HCT116 (cell line): Measurements from ENCODE around the gene GPRC5B. TPM values are rescaled to one million over a fixed set of nuclear protein-coding genes. Genes with fewer than 3 reads are reported as not detected.

Experiments
- ATAC-seq: fragments of 200-7000 bp; cut with Tn5 transposase; 2 replicates; pipeline ENCODE4 v1.9.1; 2020; ENCODE audit warnings: mild to moderate bottlenecking, moderate library complexity
- BruUV-seq: library from RNA; stranded (reverse); fragments of 400-500 nt; replicated peaks from 2 replicates; lab custom pipeline; 2021; lab: Mats Ljungman, UMichigan
- CTCF ChIA-PET: fragments of 300-600 bp; sonication (Branson Sonifier 250); formaldehyde crosslinking; loops from one replicate; lab custom pipeline; 2021; ENCODE audit warnings: antibody characterized with exemption; lab: Charles Lee
- POLR2A ChIA-PET: fragments of 300-600, 350-600 bp; sonication (Branson Sonifier 250); formaldehyde crosslinking; loops from one replicate; lab custom pipeline; 2021; ENCODE audit warnings: antibody characterized with exemption; lab: Charles Lee
- RAD21 ChIA-PET, 2 experiments: fragments of 300-600 bp; sonication (Branson Sonifier 250); formaldehyde crosslinking; loops; one replicate each; lab custom pipeline; 2023; ENCODE audit warnings: low total read pairs in 2 of 2; ENCODE audit not compliant: uncharacterized antibody in 2 of 2, unreplicated experiment in 2 of 2, low non-redundant PET in 1 of 2; lab: Charles Lee
- DNase-seq: peaks from one replicate; pipeline ENCODE4 v3.0.0-alpha.2; 2010; ENCODE audit warnings: low read depth, low spot score
- H2AFZ ChIP-seq: fragments of 200-600 bp; shearing (Covaris generic), sonication (generic); 2 replicates; pipeline ENCODE4 v1.6.1; 2017; ENCODE audit warnings: low read depth, mixed run types, mixed read lengths, antibody characterized with exemption, low read length; ENCODE audit not compliant: poor library complexity, severe bottlenecking
- H3K27ac ChIP-seq: 2 replicates; pipeline ENCODE4 v1.5.1; 2012; ENCODE audit warnings: low read depth, low read length
- H3K27me3 ChIP-seq: fragments of 200-600 bp; sonication (generic); 2 replicates; pipeline ENCODE4 v1.6.1; 2016; ENCODE audit warnings: mixed run types, low read length, mixed read lengths; ENCODE audit not compliant: insufficient read depth
- H3K36me3 ChIP-seq, 2 experiments: fragments of 200-500 bp in 1 of 2; fragments of 200-600 bp in 1 of 2; sonication (Bioruptor generic) in 1 of 2; sonication (generic) in 1 of 2; 2 replicates each; pipeline versions ENCODE4 v1.5.1 to v1.6.1; 2014 to 2016; ENCODE audit warnings: low read length in 2 of 2, inconsistent platforms in 1 of 2, mixed read lengths in 1 of 2, mixed run types in 1 of 2; ENCODE audit not compliant: insufficient read depth in 2 of 2, control insufficient read depth in 1 of 2
- H3K4me1 ChIP-seq, 2 experiments: fragments of 200-600 bp in 1 of 2; sonication (generic) in 1 of 2; 2 replicates each; pipeline versions ENCODE4 v1.5.1 to v1.6.1; 2012 to 2017; ENCODE audit warnings: low read length in 2 of 2, inconsistent platforms in 1 of 2, mild to moderate bottlenecking in 1 of 2, mixed read lengths in 1 of 2, mixed run types in 1 of 2, moderate library complexity in 1 of 2; ENCODE audit not compliant: insufficient read depth in 2 of 2, control insufficient read depth in 1 of 2
- H3K4me2 ChIP-seq: fragments of 200-600 bp; sonication (generic); 2 replicates; pipeline ENCODE4 v1.6.1; 2017; ENCODE audit warnings: mixed run types, low read length, mixed read lengths
- H3K4me3 ChIP-seq, 2 experiments: fragments of 200-600 bp in 1 of 2; sonication (generic) in 1 of 2; replicated peaks in 1 of 2; 2 replicates each; pipeline ENCODE4 v1.5.1; 2011 to 2016; ENCODE audit warnings: low read length in 2 of 2, control low read depth in 1 of 2, low read depth in 1 of 2, mild to moderate bottlenecking in 1 of 2, mixed read lengths in 1 of 2, mixed run types in 1 of 2
- H3K79me2 ChIP-seq: fragments of 200-600 bp; sonication (generic); 2 replicates; pipeline ENCODE4 v1.6.1; 2017; ENCODE audit warnings: mild to moderate bottlenecking, mixed run types, low read length, moderate library complexity, mixed read lengths; ENCODE audit not compliant: insufficient read depth
- H3K9ac ChIP-seq: fragments of 200-600 bp; sonication (generic); 2 replicates; pipeline ENCODE4 v1.6.1; 2016; ENCODE audit warnings: low read length, mixed read lengths
- H3K9me2 ChIP-seq: fragments of 200-600 bp; sonication (generic), shearing (Covaris generic); 2 replicates; pipeline ENCODE4 v1.6.1; 2017; ENCODE audit warnings: mixed run types, mild to moderate bottlenecking, moderate library complexity; ENCODE audit not compliant: insufficient read depth
- H3K9me3 ChIP-seq, 2 experiments: fragments of 200-500 bp in 1 of 2; fragments of 200-600 bp in 1 of 2; sonication (Bioruptor generic) in 1 of 2; sonication (generic) in 1 of 2; 2 replicates each; pipeline ENCODE4 v1.6.1; 2014 to 2017; ENCODE audit warnings: low read length in 2 of 2, mixed read lengths in 2 of 2, inconsistent platforms in 1 of 2, low read depth in 1 of 2, mild to moderate bottlenecking in 1 of 2, mixed run types in 1 of 2, moderate library complexity in 1 of 2; ENCODE audit not compliant: control insufficient read depth in 1 of 2, insufficient read depth in 1 of 2
- H4K20me1 ChIP-seq: fragments of 200-600 bp; sonication (generic), shearing (Covaris generic); 2 replicates; pipeline ENCODE4 v1.6.1; 2017; ENCODE audit warnings: mixed run types, mild to moderate bottlenecking, moderate library complexity; ENCODE audit not compliant: insufficient read depth
- ATF3 ChIP-seq: IDR thresholded peaks from 2 replicates; pipeline ENCODE4 v1.6.1; 2012
- CBX3 ChIP-seq: IDR thresholded peaks from 2 replicates; pipeline ENCODE4 v1.6.1; 2012; ENCODE audit warnings: low read depth
- CEBPB ChIP-seq: IDR thresholded peaks from 2 replicates; pipeline ENCODE4 v1.6.1; 2012; ENCODE audit warnings: low read depth
- EGR1 ChIP-seq: IDR thresholded peaks from 2 replicates; pipeline ENCODE4 v1.6.1; 2012; ENCODE audit warnings: low read depth
- ELF1 ChIP-seq: IDR thresholded peaks from 2 replicates; pipeline ENCODE4 v1.6.1; 2012; ENCODE audit warnings: low read depth, borderline replicate concordance
- FOSL1 ChIP-seq: IDR thresholded peaks from 2 replicates; pipeline ENCODE4 v1.6.1; 2012; ENCODE audit warnings: low read depth
- JUND ChIP-seq: IDR thresholded peaks from 2 replicates; pipeline ENCODE4 v1.6.1; 2012
- POLR2A ChIP-seq: IDR thresholded peaks from 2 replicates; pipeline ENCODE4 v1.7.0; 2011; ENCODE audit warnings: borderline replicate concordance; ENCODE audit not compliant: insufficient read depth, insufficient read length; ENCODE audit errors: extremely low read depth
- POLR2AphosphoS5 ChIP-seq: IDR thresholded peaks from 2 replicates; pipeline ENCODE4 v1.6.1; 2011; ENCODE audit warnings: mild to moderate bottlenecking, low read depth, low read length, moderate library complexity
- RAD21 ChIP-seq: IDR thresholded peaks from 2 replicates; pipeline ENCODE4 v1.6.1; 2012; ENCODE audit warnings: low read depth, mild to moderate bottlenecking
- SIN3A ChIP-seq: IDR thresholded peaks from 2 replicates; pipeline ENCODE4 v1.6.1; 2012; ENCODE audit warnings: low read depth
- TCF7L2 ChIP-seq: IDR thresholded peaks from 2 replicates; pipeline ENCODE4 v1.7.0; 2011; ENCODE audit warnings: borderline replicate concordance, inconsistent platforms; ENCODE audit not compliant: insufficient read depth, insufficient read length; ENCODE audit errors: extremely low read depth
- YY1 ChIP-seq: IDR thresholded peaks from 2 replicates; pipeline ENCODE4 v1.6.1; 2011; ENCODE audit warnings: low read length, low read depth, moderate library complexity, mild to moderate bottlenecking; ENCODE audit not compliant: insufficient replicate concordance; ENCODE audit errors: extremely low read depth
- ZNF274 ChIP-seq: fragments of 200-500 bp; sonication (Bioruptor generic); IDR thresholded peaks from 2 replicates; pipeline ENCODE4 v1.6.1; 2014; ENCODE audit warnings: mild to moderate bottlenecking, low read depth, low read length, inconsistent platforms
- intact Hi-C: fragments of 100-400 bp; cut with micrococcal nuclease; formaldehyde crosslinking; loops from 2 replicates; pipeline ENCODE4 v1.10.0; 2022
- total RNA-seq: library from RNA; stranded (reverse); gene quantifications from one replicate; pipeline ENCODE4 v1.2.1, GENCODE V29; 2021; ENCODE audit not compliant: unreplicated experiment
- TF ChIP-seq, protein P1 (sequence below), 3 experiments: fragments of 200-600 bp in 1 of 3; sonication (generic) in 1 of 3; IDR thresholded peaks in 2 of 3; conservative IDR thresholded peaks in 1 of 3; 2 replicates each; pipeline ENCODE4 v1.5.1; 2012 to 2017; ENCODE audit warnings: low read depth in 2 of 3, low read length in 2 of 3, antibody characterized with exemption in 1 of 3, borderline replicate concordance in 1 of 3, control low read depth in 1 of 3, mild to moderate bottlenecking in 1 of 3, mixed read lengths in 1 of 3, mixed run types in 1 of 3, moderate library complexity in 1 of 3; ENCODE audit not compliant: insufficient read depth in 1 of 3

GPRC5B gene
- total RNA-seq, 1 experiment from 2014 or later = 7.2 TPM

DNA sequence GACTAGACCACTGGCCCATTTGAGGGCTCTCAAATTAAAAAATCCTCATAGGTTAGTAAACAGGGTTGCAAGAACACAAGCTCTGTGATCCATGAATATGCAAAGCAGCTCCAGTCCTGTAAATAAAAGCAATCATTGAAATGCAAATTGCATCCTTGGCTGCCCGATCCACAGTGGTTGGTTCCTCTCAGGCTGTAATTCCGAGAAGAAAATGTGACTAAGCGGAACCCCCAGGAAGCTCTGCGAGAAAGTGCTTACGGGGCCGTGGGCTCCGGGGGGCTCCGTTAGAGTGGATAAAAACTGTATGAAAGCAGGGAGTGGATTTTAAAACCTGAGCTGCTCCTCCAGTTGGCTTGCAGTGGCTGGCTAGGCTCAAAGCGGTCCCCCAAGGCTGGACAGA lies 2.5 kb downstream of the GPRC5B start:
- no peaks in the 10 kb centered on the region for H3K9me3 ChIP-seq
- ChIA-PET RAD21 (no interaction called here), CTCF (interaction anchor here (3.1 kb wide), 1 partner anchor 281 kb away, joined by 8 read pairs; no protein-coding TSS in a partner anchor), POLR2A (no interaction called here)
- no peak overlapping the region for H3K27ac ChIP-seq
- H3K79me2 ChIP-seq = no peaks in the 10 kb centered on the region
- H3K27me3 ChIP-seq = no peaks in the 10 kb centered on the region
- H3K9me2 ChIP-seq = no peaks in the 10 kb centered on the region
- peaks cover 3 to 15% of the 10 kb centered on the region in 2 experiments; a peak in 3 of 4 replicates for H3K4me1 ChIP-seq
- no peaks in the 10 kb centered on the region for H4K20me1 ChIP-seq
- TF ChIP-seq POLR2A (no peak), ATF3 (no peak), FOSL1 (no peak), RAD21 (no peak), YY1 (no peak), JUND (no peak), ELF1 (no peak)
- no peaks in the 10 kb centered on the region for H3K36me3 ChIP-seq
- no peak overlapping the region for H3K4me3 ChIP-seq
- BruUV-seq = no TSS peak
- intact Hi-C loops = loop anchor here (10.0 kb wide), 1 partner anchor 797 kb away; no protein-coding TSS in a partner anchor
- no peak overlapping the region for H2AFZ ChIP-seq
- no peak overlapping the region for H3K4me2 ChIP-seq
- no peak overlapping the region for H3K9ac ChIP-seq
- ATAC-seq (no peak), DNase-seq (no peak)

DNA sequence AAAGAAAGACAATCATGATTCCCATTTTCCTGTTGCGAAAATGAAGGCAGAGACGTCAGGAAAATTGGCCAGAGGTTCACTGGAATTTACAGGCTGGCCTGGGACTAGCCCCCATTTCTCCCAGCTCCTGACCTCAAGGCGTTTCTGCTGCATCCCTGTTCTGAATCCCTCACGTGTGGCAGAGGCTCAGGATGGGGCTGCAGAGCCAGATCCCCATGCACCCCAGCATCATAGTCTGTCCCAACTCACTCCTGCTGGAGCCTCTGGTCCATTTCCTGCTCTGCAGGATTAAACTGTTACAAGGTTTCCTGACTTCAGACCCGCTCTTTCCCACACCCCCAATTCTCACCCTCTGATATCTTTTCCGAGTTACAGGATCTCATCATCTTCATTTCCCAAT lies 2.9 kb downstream of the GPRC5B start:
- no peak overlapping the region for H3K27ac ChIP-seq
- H3K9ac ChIP-seq = no peak overlapping the region
- H3K27me3 ChIP-seq = no peaks in the 10 kb centered on the region
- no peak overlapping the region for H2AFZ ChIP-seq
- ATAC-seq (no peak), DNase-seq (no peak)
- no peaks in the 10 kb centered on the region for H3K79me2 ChIP-seq
- H3K4me1 ChIP-seq = peaks cover 3 to 15% of the 10 kb centered on the region in 2 experiments; a peak in 3 of 4 replicates
- no peaks in the 10 kb centered on the region for H4K20me1 ChIP-seq
- H3K4me2 ChIP-seq = no peak overlapping the region
- H3K9me3 ChIP-seq = no peaks in the 10 kb centered on the region
- BruUV-seq = no TSS peak
- ChIA-PET RAD21 (no interaction called here), POLR2A (no interaction called here), CTCF (interaction anchor here (3.1 kb wide), 1 partner anchor 280 kb away, joined by 8 read pairs; no protein-coding TSS in a partner anchor)
- H3K9me2 ChIP-seq = no peaks in the 10 kb centered on the region
- intact Hi-C loops = loop anchor here (10.0 kb wide), 1 partner anchor 797 kb away; no protein-coding TSS in a partner anchor
- H3K4me3 ChIP-seq = no peak overlapping the region
- no peaks in the 10 kb centered on the region for H3K36me3 ChIP-seq
- TF ChIP-seq, protein P1, sequence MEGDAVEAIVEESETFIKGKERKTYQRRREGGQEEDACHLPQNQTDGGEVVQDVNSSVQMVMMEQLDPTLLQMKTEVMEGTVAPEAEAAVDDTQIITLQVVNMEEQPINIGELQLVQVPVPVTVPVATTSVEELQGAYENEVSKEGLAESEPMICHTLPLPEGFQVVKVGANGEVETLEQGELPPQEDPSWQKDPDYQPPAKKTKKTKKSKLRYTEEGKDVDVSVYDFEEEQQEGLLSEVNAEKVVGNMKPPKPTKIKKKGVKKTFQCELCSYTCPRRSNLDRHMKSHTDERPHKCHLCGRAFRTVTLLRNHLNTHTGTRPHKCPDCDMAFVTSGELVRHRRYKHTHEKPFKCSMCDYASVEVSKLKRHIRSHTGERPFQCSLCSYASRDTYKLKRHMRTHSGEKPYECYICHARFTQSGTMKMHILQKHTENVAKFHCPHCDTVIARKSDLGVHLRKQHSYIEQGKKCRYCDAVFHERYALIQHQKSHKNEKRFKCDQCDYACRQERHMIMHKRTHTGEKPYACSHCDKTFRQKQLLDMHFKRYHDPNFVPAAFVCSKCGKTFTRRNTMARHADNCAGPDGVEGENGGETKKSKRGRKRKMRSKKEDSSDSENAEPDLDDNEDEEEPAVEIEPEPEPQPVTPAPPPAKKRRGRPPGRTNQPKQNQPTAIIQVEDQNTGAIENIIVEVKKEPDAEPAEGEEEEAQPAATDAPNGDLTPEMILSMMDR (IDR thresholded peaks at IDR 0.05 in 2 of 3, conservative IDR thresholded peaks at IDR 0.05 in 1 of 3; ENCODE audit: borderline replicate concordance in 1 of 3, insufficient read depth in 1 of 3, low read depth in 2 of 3, low read length in 2 of 3) = no peak
- no peak for TF ChIP-seq EGR1
- no peak for TF ChIP-seq ELF1
- no peak for TF ChIP-seq CEBPB
- no peak for TF ChIP-seq ZNF274
- TF ChIP-seq POLR2AphosphoS5 = no peak
- no peak for TF ChIP-seq SIN3A
- no peak for TF ChIP-seq ATF3
- TF ChIP-seq YY1 = no peak
- no peak for TF ChIP-seq POLR2A
- TF ChIP-seq TCF7L2 = no peak
- TF ChIP-seq CBX3 = no peak
